GM12878 (cell line): ENCODE data around the gene CHIA. TPM values are rescaled to one million over a fixed set of nuclear protein-coding genes. Genes with fewer than 3 reads are reported as not detected.

Experiments
- ATAC-seq: fragments of 200-7000 bp; cut with Tn5 transposase; 3 replicates; pipeline ENCODE4 v1.9.1; 2020; ENCODE audit warnings: mild to moderate bottlenecking, moderate library complexity
- BruUV-seq: library from RNA; stranded (reverse); fragments of 400-500 nt; replicated peaks from 2 replicates; lab custom pipeline; 2021; lab: Mats Ljungman, UMichigan
- CTCF ChIA-PET: fragments of 300-600 bp; sonication (Branson Sonifier 250); formaldehyde crosslinking; extraction: SDS; loops from one replicate; lab custom pipeline; 2021; ENCODE audit warnings: inconsistent platforms; lab: Yijun Ruan, JAX
- POLR2A ChIA-PET: fragments of 350-600 bp; formaldehyde crosslinking; extraction: SDS; loops from one replicate; lab custom pipeline; 2021; ENCODE audit warnings: inconsistent platforms; lab: Charles Lee
- RAD21 ChIA-PET: fragments of 300-600 bp; sonication (Branson Sonifier 250); formaldehyde crosslinking; loops from one replicate; lab custom pipeline; 2023; ENCODE audit warnings: antibody characterized with exemption; ENCODE audit not compliant: unreplicated experiment; lab: Charles Lee
- SMC1A ChIA-PET: fragments of 300-600 bp; sonication (Branson Sonifier 250); formaldehyde crosslinking; loops from one replicate; lab custom pipeline; 2023; ENCODE audit not compliant: unreplicated experiment, uncharacterized antibody; lab: Charles Lee
- DNase-seq: peaks from one replicate; pipeline ENCODE4 v3.0.0-alpha.2; 2011; ENCODE audit warnings: low read depth, low spot score
- FAIRE-seq: peaks from 3 replicates; lab custom pipeline; 2011; peaks lifted over from hg19 to GRCh38; lab: Jason Lieb, UNC
- H2AFZ ChIP-seq: 2 replicates; pipeline ENCODE4 v1.6.0; 2011; ENCODE audit warnings: low read depth, low read length, control low read depth; ENCODE audit not compliant: control insufficient read depth
- H3K27ac ChIP-seq: 2 replicates; pipeline ENCODE4 v1.5.1; 2011; ENCODE audit warnings: control low read depth; ENCODE audit not compliant: control insufficient read depth, insufficient read depth
- H3K27me3 ChIP-seq, 2 experiments: replicated peaks in 1 of 2; 2 replicates each; pipeline versions ENCODE4 v1.6.0 to v1.6.1; 2011; ENCODE audit warnings: low read length in 1 of 2; ENCODE audit not compliant: control insufficient read depth in 2 of 2, insufficient read depth in 2 of 2
- H3K36me3 ChIP-seq, 2 experiments: 2 replicates each; pipeline ENCODE4 v1.5.1; 2011; ENCODE audit warnings: low read length in 1 of 2; ENCODE audit not compliant: control insufficient read depth in 2 of 2, insufficient read depth in 2 of 2
- H3K4me1 ChIP-seq: 2 replicates; pipeline ENCODE4 v1.6.1; 2011; ENCODE audit warnings: mild to moderate bottlenecking, low read length, moderate library complexity, mixed read lengths; ENCODE audit not compliant: control insufficient read depth, insufficient read depth
- H3K4me2 ChIP-seq: 2 replicates; pipeline ENCODE4 v1.6.0; 2011; ENCODE audit warnings: control low read depth; ENCODE audit not compliant: control insufficient read depth, insufficient read depth
- H3K4me3 ChIP-seq: fragments of 200-600 bp; sonication (generic); 2 replicates; pipeline ENCODE4 v1.5.1; 2016
- H3K79me2 ChIP-seq: 2 replicates; pipeline ENCODE4 v1.6.0; 2011; ENCODE audit warnings: low read length; ENCODE audit not compliant: control insufficient read depth, insufficient read depth
- H3K9ac ChIP-seq: 2 replicates; pipeline ENCODE4 v1.8.0; 2011; ENCODE audit warnings: low read length, control low read depth, mixed read lengths; ENCODE audit not compliant: control insufficient read depth, insufficient read depth
- H3K9me3 ChIP-seq: replicated peaks from 3 replicates; pipeline ENCODE4 v1.5.1; 2011; ENCODE audit warnings: mild to moderate bottlenecking, low read length; ENCODE audit not compliant: control insufficient read depth, insufficient read depth
- H4K20me1 ChIP-seq: 2 replicates; pipeline ENCODE4 v1.6.0; 2011; ENCODE audit not compliant: control insufficient read depth, insufficient read depth
- HCFC1 ChIP-seq: fragments of 150-350 bp; IDR thresholded peaks from 2 replicates; pipeline ENCODE4 v1.6.1; 2014; ENCODE audit warnings: low read length
- KDM1A ChIP-seq: fragments of 200-600 bp; sonication (generic); IDR thresholded peaks from 2 replicates; pipeline ENCODE4 v1.6.1; 2016; ENCODE audit warnings: borderline replicate concordance
- PAX8 ChIP-seq: fragments of 450-650 bp; IDR thresholded peaks from 2 replicates; pipeline ENCODE4 v1.6.1; 2017; ENCODE audit warnings: mild to moderate bottlenecking, moderate library complexity
- POLR2AphosphoS2 ChIP-seq: IDR thresholded peaks from 2 replicates; pipeline ENCODE4 v1.6.1; 2011; ENCODE audit warnings: low read depth, mild to moderate bottlenecking, low read length, improper control_type of control experiment, moderate library complexity
- RUNX3 ChIP-seq: IDR thresholded peaks from 2 replicates; pipeline ENCODE4 v1.6.1; 2012; ENCODE audit warnings: low read length, inconsistent platforms
- SMAD1 ChIP-seq: fragments of 450-650 bp; IDR thresholded peaks from 2 replicates; pipeline ENCODE4 v1.6.1; 2018; ENCODE audit warnings: mild to moderate bottlenecking, low read depth; ENCODE audit not compliant: partially characterized antibody
- ZZZ3 ChIP-seq: IDR thresholded peaks from 2 replicates; pipeline ENCODE4 v1.6.1; 2011; ENCODE audit warnings: low read depth; ENCODE audit not compliant: control insufficient read depth, insufficient read length
- WGBS: methylation state at CpG from one replicate; pipeline ENCODE4 v1.1.6; 2016; ENCODE audit warnings: low lambda C conversion rate; ENCODE audit not compliant: insufficient replicate concordance, insufficient coverage; ENCODE audit errors: missing lambda C conversion rate; 5-methylcytosine and 5-hydroxymethylcytosine counted together
- in situ Hi-C: fragments of 300-500 bp; cut with MboI; formaldehyde crosslinking; loops from 9 replicates; pipeline ENCODE4 v1.14.3; 2018; ENCODE audit warnings: mixed read lengths
- intact Hi-C: fragments of 100-400 bp; cut with micrococcal nuclease; formaldehyde crosslinking; loops from one replicate; pipeline ENCODE4 v1.14.2; 2022; ENCODE audit not compliant: unreplicated experiment
- polyA plus RNA-seq, 11 experiments: library from polyadenylated mRNA; depleted of rRNA in 4 of 11; unstranded in 6 of 11; stranded (reverse) in 5 of 11; fragments of >200 nt; fragmentation: Nextera tagmentation in 4 of 11; fragmentation: Illumina TruSeq in 1 of 11; extraction: Ambion mirVana in 4 of 11; extraction: Trizol in 1 of 11; gene quantifications; 1 replicate in 1 of 11; 2 replicates in 10 of 11; pipeline versions ENCODE4 v1.2.1 to v1.2.3, GENCODE V29; 2011 to 2016; ENCODE audit warnings: inconsistent platforms in 2 of 11, missing spikeins in 2 of 11, low read depth in 1 of 11
- total RNA-seq, 4 experiments: library from RNA; depleted of rRNA in 3 of 4; stranded (reverse); fragments of >200 nt in 3 of 4; fragmentation: Illumina TruSeq in 1 of 4; extraction: Trizol in 1 of 4; gene quantifications; 2 replicates each; pipeline versions ENCODE4 v1.2.1 to v1.2.3, GENCODE V29; 2013 to 2021
- TF ChIP-seq, protein P1 (sequence below): fragments of 450-650 bp; IDR thresholded peaks from 2 replicates; pipeline ENCODE4 v1.6.1; 2018; ENCODE audit warnings: mild to moderate bottlenecking, low read depth, moderate library complexity; ENCODE audit not compliant: partially characterized antibody
- TF ChIP-seq, protein P2 (sequence below): IDR thresholded peaks from 2 replicates; pipeline ENCODE4 v1.6.1; 2012; ENCODE audit warnings: low read depth, low read length, improper control_type of control experiment
- TF ChIP-seq, protein P3 (sequence below): fragments of 450-650 bp; IDR thresholded peaks from 2 replicates; pipeline ENCODE4 v1.6.1; 2016; ENCODE audit warnings: mild to moderate bottlenecking

CHIA gene
- total and polyA plus RNA-seq, 10 of the 15 experiments (the other 5 are each of a cell fraction or from before 2014, with no cell fraction given) = 0.21 TPM; not detected in 9

DNA sequence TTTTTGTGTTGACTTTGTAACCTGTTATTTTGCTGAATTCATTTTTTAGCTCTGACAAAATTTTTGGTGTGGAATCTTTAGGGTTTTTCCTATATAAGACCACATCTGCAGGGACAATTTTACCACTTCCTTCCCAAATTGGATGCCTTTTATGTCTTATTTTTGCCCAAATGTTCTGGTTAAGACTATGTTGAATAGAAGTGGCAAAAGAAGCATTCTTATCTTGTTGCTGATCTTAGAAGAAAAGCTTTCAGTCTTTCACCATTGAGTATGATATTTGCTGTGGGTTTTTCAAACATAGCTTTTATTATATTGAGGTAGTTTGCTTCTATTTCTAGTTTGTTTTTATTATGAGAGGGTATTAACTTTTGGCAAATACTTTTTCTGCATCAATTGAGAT is 3.7 kb downstream of the CHIA start (continued):
- TF ChIP-seq, protein P1, sequence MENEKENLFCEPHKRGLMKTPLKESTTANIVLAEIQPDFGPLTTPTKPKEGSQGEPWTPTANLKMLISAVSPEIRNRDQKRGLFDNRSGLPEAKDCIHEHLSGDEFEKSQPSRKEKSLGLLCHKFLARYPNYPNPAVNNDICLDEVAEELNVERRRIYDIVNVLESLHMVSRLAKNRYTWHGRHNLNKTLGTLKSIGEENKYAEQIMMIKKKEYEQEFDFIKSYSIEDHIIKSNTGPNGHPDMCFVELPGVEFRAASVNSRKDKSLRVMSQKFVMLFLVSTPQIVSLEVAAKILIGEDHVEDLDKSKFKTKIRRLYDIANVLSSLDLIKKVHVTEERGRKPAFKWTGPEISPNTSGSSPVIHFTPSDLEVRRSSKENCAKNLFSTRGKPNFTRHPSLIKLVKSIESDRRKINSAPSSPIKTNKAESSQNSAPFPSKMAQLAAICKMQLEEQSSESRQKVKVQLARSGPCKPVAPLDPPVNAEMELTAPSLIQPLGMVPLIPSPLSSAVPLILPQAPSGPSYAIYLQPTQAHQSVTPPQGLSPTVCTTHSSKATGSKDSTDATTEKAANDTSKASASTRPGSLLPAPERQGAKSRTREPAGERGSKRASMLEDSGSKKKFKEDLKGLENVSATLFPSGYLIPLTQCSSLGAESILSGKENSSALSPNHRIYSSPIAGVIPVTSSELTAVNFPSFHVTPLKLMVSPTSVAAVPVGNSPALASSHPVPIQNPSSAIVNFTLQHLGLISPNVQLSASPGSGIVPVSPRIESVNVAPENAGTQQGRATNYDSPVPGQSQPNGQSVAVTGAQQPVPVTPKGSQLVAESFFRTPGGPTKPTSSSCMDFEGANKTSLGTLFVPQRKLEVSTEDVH = no peak
- TF ChIP-seq HCFC1 (no peak), PAX8 (no peak), ZZZ3 (no peak), SMAD1 (no peak)
- TF ChIP-seq, protein P2, sequence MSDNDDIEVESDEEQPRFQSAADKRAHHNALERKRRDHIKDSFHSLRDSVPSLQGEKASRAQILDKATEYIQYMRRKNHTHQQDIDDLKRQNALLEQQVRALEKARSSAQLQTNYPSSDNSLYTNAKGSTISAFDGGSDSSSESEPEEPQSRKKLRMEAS = no peak
- TF ChIP-seq, protein P3, sequence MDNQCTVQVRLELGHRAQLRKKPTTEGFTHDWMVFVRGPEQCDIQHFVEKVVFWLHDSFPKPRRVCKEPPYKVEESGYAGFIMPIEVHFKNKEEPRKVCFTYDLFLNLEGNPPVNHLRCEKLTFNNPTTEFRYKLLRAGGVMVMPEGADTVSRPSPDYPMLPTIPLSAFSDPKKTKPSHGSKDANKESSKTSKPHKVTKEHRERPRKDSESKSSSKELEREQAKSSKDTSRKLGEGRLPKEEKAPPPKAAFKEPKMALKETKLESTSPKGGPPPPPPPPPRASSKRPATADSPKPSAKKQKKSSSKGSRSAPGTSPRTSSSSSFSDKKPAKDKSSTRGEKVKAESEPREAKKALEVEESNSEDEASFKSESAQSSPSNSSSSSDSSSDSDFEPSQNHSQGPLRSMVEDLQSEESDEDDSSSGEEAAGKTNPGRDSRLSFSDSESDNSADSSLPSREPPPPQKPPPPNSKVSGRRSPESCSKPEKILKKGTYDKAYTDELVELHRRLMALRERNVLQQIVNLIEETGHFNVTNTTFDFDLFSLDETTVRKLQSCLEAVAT = no peak

DNA sequence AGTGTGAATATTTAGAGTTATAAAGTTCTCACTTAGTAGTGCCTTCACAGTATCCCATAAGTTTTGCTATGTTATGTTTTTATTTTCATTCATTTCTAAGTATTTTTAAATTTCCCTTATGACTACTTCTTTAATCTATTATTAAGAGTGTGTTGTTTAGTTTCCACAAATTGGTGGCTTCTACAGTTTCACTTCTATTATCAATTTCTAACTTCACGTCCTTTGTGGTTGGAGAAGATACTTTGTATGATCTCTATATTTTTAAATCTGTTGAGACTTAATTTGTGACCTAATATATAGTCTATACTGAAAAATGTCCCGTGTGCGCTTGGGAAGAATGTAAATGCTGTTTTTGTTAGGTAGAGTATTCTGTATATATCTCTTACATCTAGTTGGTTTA is 11.7 kb downstream of the CHIA start:
- in situ Hi-C loops (no loop called here), intact Hi-C loops (no loop called here)
- no peak overlapping the region for H3K4me3 ChIP-seq
- H4K20me1 ChIP-seq = no peaks in the 10 kb centered on the region
- ChIA-PET RAD21 (no interaction called here), POLR2A (no interaction called here), SMC1A (interaction anchor here (1.4 kb wide), 1 partner anchor 9 kb away, joined by 3 read pairs; no protein-coding TSS in a partner anchor), CTCF (no interaction called here)
- H3K4me2 ChIP-seq = no peak overlapping the region
- no peak overlapping the region for H2AFZ ChIP-seq
- ATAC-seq = peak; percentile 56
- DNase-seq = no peak
- no peaks in the 10 kb centered on the region for H3K36me3 ChIP-seq
- FAIRE-seq = no peak
- no peaks in the 10 kb centered on the region for H3K27me3 ChIP-seq
- H3K27ac ChIP-seq = no peak overlapping the region
- H3K79me2 ChIP-seq = no peaks in the 10 kb centered on the region
- H3K9me3 ChIP-seq = no peaks in the 10 kb centered on the region; the same call in 2 of the 3 replicates
- no peak overlapping the region for H3K9ac ChIP-seq
- no TSS peak for BruUV-seq
- 24% methylated on average over 3 of the region's 3 CpGs for WGBS
- 0 out of 2 replicates have a peak, but pooled peaks have one; percentile 8 for TF ChIP-seq RUNX3
- no peak for TF ChIP-seq POLR2AphosphoS2
- no peak for TF ChIP-seq KDM1A
- H3K4me1 ChIP-seq = no peaks in the 10 kb centered on the region
